HG02970 (cell line): ENCODE data around the gene LRRC3.
"Not testable (repeated sequence)": the region's sequence is repeated elsewhere in the genome, so short reads cannot be mapped to it uniquely, and the experiment has no call there.

ENCODE experiments used
- ATAC-seq: cut with Tn5 transposase; IDR thresholded peaks from one replicate; pipeline ENCODE4 v1.9.1; 2021; ENCODE audit warnings: mild to moderate bottlenecking, moderate library complexity, moderate number of reproducible peaks; ENCODE audit not compliant: unreplicated experiment, low FRiP score

Gene LRRC3

GRCh38 chr21:44454747-44455523 lies at the start of gene LRRC3:
Gene LRRC3 (plus strand): TSS chr21:44455510. CDS start chr21:44456645, 1,135 bp downstream.
- no peak for ATAC-seq

- no peak for ATAC-seq
Measured at GRCh38 chr21:44405948-44406872, 49.1 kb upstream of the LRRC3 start.

GRCh38 chr21:44406953-44407352 lies 48.4 kb upstream of the LRRC3 start:
- ATAC-seq, result no peak

DNA sequence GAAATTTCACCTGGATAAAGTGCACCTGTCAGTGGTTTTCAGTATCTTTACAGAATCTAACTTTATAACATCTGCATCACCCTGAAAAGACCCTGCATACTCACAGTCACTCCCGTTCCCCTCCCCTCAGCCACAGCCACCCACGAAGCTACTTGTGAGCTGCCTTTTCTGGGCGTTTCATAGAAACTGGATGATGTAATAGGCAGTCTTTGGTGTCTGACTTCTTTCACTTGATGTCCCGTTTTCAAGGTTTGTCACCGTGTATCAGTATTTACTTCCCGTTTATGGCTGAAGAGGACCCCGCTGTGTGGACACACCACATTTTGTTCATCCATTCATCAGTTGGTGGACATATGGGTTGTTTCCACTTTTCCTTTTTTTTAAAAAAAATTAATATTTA lies 47.8 kb upstream of the LRRC3 start:
- ATAC-seq, result no peak

DNA sequence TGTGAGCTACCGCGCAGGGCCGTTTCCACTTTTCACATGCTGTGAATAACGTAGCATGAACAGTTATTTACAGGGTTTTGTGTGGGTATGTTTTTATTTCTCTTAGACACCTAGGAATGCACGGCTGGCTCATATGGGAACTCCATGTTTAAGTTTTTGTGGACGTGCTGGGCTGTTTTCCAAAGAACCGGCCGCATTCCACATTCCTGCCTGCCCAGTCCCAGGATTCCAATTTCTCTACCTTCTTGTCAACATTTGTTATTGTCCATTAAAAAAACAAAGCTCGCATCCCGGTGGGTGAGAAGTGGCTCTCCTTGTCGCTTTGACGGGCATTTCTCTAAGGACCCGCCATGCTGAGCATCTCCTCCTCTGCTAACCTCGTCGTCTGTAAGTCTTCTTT lies 47.1 kb upstream of the LRRC3 start:
- ATAC-seq, result no peak

DNA sequence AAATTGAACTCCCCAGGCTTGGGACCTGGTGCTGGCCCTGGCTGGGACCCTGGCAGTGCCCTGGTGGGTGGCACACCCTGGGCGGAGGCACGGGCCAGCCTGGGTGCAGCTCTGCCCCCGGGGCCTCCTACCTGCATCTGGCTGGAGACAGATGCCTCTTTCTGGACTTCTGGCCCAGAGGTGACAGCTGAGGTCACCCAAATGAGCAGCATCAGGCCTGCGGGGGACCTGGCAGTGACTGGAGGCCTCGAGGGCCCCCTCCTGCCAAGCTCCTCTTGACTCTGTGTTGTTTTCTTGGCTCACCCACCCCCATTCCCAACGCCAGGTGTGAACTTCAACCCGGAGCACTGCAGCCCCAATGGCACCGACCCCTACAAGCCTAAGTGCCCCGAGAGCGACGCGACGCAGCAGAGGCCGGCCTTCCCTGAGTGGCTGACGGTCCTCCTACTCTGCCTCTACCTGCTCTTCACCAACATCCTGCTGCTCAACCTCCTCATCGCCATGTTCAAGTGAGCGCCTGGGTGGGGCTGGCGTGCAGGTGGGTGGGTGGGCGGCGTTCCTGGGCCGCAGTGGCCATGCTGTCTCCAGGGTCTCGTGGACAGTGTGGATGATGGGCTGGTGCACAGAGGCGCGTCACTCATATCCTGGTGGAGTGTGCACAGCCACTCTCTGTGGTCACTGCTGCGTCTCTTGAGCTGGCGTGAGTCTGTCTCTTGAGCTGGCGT lies 41.6 kb upstream of the LRRC3 start:
- no peak for ATAC-seq

DNA sequence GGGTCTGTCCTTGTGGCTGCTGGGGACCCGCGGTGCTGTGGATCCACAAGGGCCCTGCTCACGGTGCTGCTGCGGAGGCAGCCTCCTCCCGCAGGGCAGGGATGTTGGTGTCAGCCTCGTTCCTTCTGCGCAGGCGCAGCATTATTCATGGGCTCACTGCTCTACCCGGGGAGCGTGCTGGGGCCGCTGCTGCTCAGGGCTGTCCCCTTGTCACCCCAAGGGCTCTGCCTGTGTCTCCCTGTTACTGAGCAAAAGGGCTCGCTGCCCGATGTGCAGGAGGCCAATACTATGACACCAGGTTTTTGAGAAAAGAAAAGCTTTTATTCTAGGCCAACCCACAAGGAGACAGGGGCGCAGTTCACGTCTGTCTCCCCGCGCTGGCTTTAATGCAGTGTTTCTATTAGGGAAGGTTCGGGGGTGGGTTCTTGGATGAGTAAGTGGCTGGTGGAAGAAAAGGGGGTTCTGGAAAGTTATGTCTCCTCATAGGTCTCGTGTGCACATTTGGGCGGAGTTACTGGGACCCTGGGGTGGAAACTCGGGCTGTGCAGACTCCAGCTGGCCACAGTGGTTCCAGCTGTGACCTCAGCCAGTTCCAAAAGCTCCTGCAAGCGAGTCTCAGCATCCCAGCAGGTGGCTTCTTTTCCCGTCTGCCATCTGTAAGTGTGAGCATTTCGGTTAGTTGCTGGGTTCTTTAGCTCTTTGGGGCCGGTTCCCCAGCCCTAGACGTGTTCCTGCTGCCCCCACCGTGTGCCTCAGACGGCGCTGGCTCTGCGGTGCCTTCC lies 40.8 kb upstream of the LRRC3 start:
- ATAC-seq, result no peak

GRCh38 chr21:44415073-44416025 lies 40.0 kb upstream of the LRRC3 start:
- no peak for ATAC-seq

DNA sequence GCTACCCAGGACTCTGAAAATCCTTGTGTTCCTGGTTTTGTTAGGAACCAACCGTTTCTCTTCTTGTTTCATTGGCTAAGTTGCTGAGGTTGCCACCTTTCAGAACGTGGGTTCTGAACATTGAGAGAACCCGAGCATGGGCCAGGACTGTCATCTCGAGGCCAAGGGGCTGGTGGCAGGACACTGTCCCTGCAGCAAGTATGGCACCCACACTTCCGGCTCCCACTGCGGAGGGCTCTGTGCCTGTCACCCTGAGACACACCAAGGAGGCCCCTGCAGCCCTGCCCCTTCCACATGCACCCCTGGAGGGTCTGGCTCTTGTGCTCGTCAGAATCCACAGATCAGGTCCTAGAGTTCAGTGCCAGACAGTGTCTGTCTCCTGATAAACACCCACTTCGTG lies 39.1 kb upstream of the LRRC3 start:
- no peak for ATAC-seq

- ATAC-seq, result not testable (repeated sequence)
Measured at GRCh38 chr21:44417621-44418107, 37.6 kb upstream of the LRRC3 start.

- ATAC-seq, result no peak
Measured at GRCh38 chr21:44418108-44418875, 37.0 kb upstream of the LRRC3 start.

GRCh38 chr21:44418876-44419230 lies 36.5 kb upstream of the LRRC3 start:
- ATAC-seq, result no peak

DNA sequence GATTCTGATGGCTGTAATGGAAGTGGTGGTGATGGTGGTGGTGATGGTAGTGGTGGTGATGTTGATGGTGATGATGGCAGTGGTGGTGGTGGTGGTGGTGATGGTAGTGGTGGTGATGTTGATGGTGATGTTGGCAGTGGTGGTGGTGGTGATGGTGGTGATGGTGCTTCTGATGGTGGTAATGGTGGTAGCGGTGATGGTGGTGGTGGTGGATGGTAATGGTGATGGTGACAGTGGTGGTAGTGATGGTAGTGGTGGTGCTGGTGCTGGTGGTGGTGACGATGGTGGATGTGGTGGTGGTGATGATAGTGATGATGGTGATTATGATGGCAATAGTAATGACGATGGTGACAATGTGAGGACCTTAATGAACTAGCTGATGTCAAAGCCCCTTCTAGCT lies 35.6 kb upstream of the LRRC3 start:
- no peak for ATAC-seq

DNA sequence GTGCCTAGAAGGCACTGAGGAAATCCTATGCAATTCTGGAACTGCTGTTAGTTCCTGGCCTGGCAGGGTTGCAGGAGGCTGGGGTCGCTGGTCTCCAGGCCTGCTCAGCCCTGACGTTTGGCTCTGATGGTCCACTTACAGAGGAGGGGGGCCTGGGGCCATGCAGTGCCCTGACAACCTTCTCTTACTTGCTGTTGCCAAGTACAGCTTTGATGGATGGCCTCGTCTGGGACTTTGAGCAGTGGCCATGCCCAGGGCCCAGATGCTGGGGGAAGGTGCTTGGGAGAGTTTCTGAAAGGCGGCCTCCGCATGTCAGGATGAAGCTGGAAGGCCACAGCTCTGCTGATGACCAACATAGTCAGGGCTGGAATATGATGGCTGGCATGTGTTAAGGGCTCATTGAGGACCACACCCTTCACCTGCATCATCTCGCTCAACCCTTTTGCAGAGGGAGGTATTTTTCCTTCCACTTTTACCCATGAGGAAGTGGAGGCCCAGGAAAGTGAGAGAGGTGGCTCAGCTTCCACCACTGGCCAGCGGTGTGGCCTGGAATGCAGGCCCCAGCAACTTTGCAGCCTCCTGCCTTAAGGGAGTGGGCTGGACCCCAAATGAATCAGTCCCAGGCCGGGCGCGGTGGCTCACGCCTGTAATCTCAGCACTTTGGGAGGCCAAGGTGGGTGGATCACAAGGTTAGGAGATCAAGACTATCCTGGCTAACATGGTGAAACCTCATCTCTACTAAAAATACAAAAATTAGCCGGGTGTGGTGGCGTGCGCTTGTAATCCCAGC lies 34.7 kb upstream of the LRRC3 start:
- ATAC-seq, result no peak

DNA sequence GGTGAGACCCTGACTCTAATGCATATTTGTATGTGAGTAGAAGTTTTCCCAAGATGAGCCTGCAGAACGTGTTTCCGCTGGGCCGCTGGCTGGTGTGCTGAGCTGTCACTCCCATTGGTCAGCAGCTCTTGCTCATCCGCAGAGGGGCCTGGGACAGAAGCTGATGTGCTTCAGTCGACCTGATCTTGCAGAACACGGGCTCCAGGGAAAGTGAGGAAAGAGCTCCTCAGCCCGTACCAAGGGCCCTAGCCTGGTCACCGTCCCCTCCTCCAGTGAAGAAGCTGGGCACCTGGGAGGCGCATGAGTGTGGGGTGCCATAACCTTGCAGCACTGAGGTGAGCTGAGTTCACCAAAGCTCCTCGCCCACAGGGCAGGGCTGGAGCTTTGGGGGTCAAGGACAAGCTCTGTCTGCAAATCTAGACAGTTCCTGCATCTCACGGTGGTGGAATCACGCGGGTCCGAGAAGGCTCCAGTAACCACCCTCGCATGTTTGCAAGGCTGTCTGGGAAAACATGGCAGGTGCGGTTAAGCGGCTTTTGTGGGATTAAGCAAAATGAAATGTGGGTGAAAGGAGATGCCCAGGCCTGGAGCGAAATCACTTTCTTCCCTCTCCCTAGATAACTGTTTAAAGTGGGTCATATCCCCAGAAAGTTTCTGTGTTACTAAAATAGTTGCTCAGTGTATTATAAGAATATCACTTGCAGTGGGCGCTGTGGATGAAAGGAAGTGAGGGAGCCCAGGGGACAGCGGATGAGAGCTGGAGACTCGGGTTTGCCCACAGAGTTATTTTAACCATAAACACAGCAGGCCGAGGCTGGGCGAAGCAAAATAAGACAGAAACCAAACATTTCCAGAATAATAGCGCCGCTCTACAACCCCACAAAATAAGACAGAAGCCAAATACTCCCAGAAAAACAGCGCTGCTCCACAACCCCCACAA lies 33.1 kb upstream of the LRRC3 start:
- no peak for ATAC-seq

- ATAC-seq, result no peak
Measured at GRCh38 chr21:44423312-44423821, 31.9 kb upstream of the LRRC3 start.
